K562 (cell line): ENCODE data around the gene ACP4. TPM values are rescaled to one million over a fixed set of nuclear protein-coding genes. Genes with fewer than 3 reads are reported as not detected.

Experiments used
- BDP1 ChIP-seq: IDR thresholded peaks from 3 replicates; pipeline ENCODE4 v1.6.1; 2011; ENCODE audit not compliant: insufficient read length, insufficient read depth
- CBX3 ChIP-seq, 2 experiments: IDR thresholded peaks; 1 replicate in 1 of 2; 2 replicates in 1 of 2; pipeline ENCODE4 v1.6.1; 2012; ENCODE audit warnings: inconsistent platforms in 2 of 2, low read length in 2 of 2, borderline replicate concordance in 1 of 2, control low read depth in 1 of 2
- CTBP1 ChIP-seq: fragments of 450-650 bp; IDR thresholded peaks from 2 replicates; pipeline ENCODE4 v1.6.1; 2016; ENCODE audit warnings: borderline replicate concordance
- EWSR1 ChIP-seq: fragments of 450-650 bp; IDR thresholded peaks from 2 replicates; pipeline ENCODE4 v1.6.1; 2018; ENCODE audit warnings: borderline replicate concordance, mild to moderate bottlenecking, low read depth, moderate library complexity; ENCODE audit not compliant: partially characterized antibody
- FOS ChIP-seq: IDR thresholded peaks from 3 replicates; pipeline ENCODE4 v1.6.1; 2011; ENCODE audit not compliant: insufficient read length; ENCODE audit errors: extremely low read depth
- OTX1 ChIP-seq: fragments of 450-650 bp; formaldehyde crosslinking; IDR thresholded peaks from 2 replicates; pipeline ENCODE4 v1.4.0; 2022; ENCODE audit warnings: mild to moderate bottlenecking
- POLR2A ChIP-seq: fragments of 450-650 bp; conservative IDR thresholded peaks from 2 replicates; pipeline ENCODE4 v1.6.1; 2016
- POLR2AphosphoS5 ChIP-seq: IDR thresholded peaks from 2 replicates; pipeline ENCODE4 v1.6.1; 2011; ENCODE audit warnings: mild to moderate bottlenecking, low read depth, low read length, moderate library complexity; ENCODE audit not compliant: control insufficient read depth, insufficient read depth
- POLR2G ChIP-seq: fragments of 200-400 bp; formaldehyde crosslinking; IDR thresholded peaks from 2 replicates; pipeline ENCODE4 v1.6.1; 2017; ENCODE audit warnings: low read depth, mild to moderate bottlenecking, antibody characterized with exemption, low read length, moderate library complexity
- THRB ChIP-seq: fragments of 450-650 bp; formaldehyde crosslinking; conservative IDR thresholded peaks from 2 replicates; pipeline ENCODE4 v1.4.0; 2022; ENCODE audit warnings: mild to moderate bottlenecking, missing genetic modification characterization
- VEZF1 ChIP-seq: fragments of 200-800 bp; sonication (Bioruptor generic); IDR thresholded peaks from 2 replicates; pipeline ENCODE4 v1.6.1; 2017; ENCODE audit warnings: missing genetic modification characterization, missing compliant biosample characterization
- ZEB2 ChIP-seq: fragments of 450-650 bp; IDR thresholded peaks from 2 replicates; pipeline ENCODE4 v1.6.1; 2016
- ZFP30 ChIP-seq: fragments of 250-450 bp; sonication (Bioruptor Pico); IDR thresholded peaks from 2 replicates; pipeline ENCODE4 v1.8.0; 2022; ENCODE audit warnings: moderate library complexity, mild to moderate bottlenecking, inconsistent platforms, borderline replicate concordance
- ZNF586 ChIP-seq: fragments of 450-650 bp; formaldehyde crosslinking; conservative IDR thresholded peaks from 2 replicates; pipeline ENCODE4 v1.4.0; 2020; ENCODE audit warnings: mild to moderate bottlenecking, moderate library complexity
- ZNF589 ChIP-seq: fragments of 200-800 bp; sonication (Bioruptor generic); IDR thresholded peaks from 2 replicates; pipeline ENCODE4 v1.6.1; 2016; ENCODE audit warnings: low read depth, missing genetic modification characterization, missing compliant biosample characterization
- ZNF707 ChIP-seq: fragments of 250-450 bp; sonication (Bioruptor Pico); conservative IDR thresholded peaks from 2 replicates; pipeline ENCODE4 v1.8.0; 2022; ENCODE audit warnings: inconsistent platforms, mild to moderate bottlenecking, moderate library complexity
- ZNF717 ChIP-seq: fragments of 250-450 bp; sonication (Bioruptor Pico); IDR thresholded peaks from 2 replicates; pipeline ENCODE4 v1.5.0; 2021
- ZZZ3 ChIP-seq: fragments of 450-650 bp; IDR thresholded peaks from 2 replicates; pipeline ENCODE4 v1.6.1; 2016; ENCODE audit warnings: antibody characterized with exemption, mild to moderate bottlenecking, moderate library complexity
- polyA plus RNA-seq, 8 experiments: library from polyadenylated mRNA; depleted of rRNA in 4 of 8; stranded (reverse) in 5 of 8; unstranded in 3 of 8; fragments of >200 nt; fragmentation: Nextera tagmentation in 2 of 8; fragmentation: Illumina TruSeq in 1 of 8; extraction: Ambion mirVana in 2 of 8; extraction: Trizol in 1 of 8; gene quantifications; 2 replicates each; pipeline versions ENCODE4 v1.2.1 to v1.2.3, GENCODE V29; 2011 to 2014; ENCODE audit warnings: inconsistent platforms in 1 of 8, missing spikeins in 1 of 8
- total RNA-seq, 7 experiments: library from RNA; depleted of rRNA in 6 of 7; stranded (reverse); fragments of >200 nt in 6 of 7; fragmentation: Illumina TruSeq in 2 of 7; extraction: Trizol in 2 of 7; gene quantifications; 2 replicates each; pipeline versions ENCODE4 v1.2.1 to v1.2.3, GENCODE V29; 2011 to 2021; ENCODE audit warnings: low replicate concordance in 1 of 7
- TF ChIP-seq, protein P1 (sequence below): fragments of 250-450 bp; sonication (Bioruptor Pico); IDR thresholded peaks from 2 replicates; pipeline ENCODE4 v1.4.0; 2020; ENCODE audit warnings: mild to moderate bottlenecking, moderate library complexity
- TF ChIP-seq, protein P2 (sequence below): sonication (generic); formaldehyde crosslinking; IDR thresholded peaks from 2 replicates; pipeline ENCODE4 v1.4.0; 2020; ENCODE audit warnings: mild to moderate bottlenecking, missing genetic modification reagents

Gene ACP4
- total and polyA plus RNA-seq, 9 of the 15 experiments (the other 6 are each of a cell fraction or from before 2014, with no cell fraction given), result not detected

DNA sequence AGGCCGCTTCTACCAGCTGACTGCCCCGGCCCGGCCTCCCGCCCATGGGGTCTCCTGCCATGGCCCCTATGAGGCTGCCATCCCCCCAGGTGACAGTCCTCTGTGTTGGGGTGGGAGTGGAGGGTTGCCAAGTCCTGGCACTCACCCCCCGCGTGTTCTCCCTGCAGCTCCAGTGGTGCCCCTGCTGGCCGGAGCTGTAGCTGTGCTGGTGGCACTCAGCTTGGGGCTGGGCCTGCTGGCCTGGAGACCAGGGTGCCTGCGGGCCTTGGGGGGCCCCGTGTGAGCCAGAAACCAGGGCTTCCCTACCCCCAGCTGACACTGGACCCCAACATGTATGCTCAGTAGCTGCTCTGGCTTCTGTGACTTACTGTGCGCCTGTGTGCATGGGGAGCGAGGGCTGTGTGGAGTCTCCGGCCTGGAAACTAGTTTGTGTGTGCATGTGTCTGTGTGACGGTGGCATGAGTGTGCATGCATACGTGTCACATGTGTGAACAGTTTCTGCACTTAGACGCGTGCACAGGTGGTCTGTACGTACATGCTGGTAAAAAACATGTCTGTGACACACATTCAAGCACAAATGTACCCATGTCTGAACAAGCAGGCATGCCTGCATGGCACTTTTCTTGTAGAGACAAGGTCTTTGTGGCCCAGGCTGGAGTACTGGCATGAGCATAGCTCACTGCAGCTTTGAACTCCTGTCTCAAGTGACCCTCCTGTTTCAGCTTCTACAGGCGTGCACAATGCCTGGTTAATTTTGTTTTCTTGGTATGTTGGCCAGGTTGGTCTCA is 4.9 kb downstream of the ACP4 start (continued):
- TF ChIP-seq THRB (CRISPR knock-in tag) (peak; percentile 77; the same call in 1 of the 2 replicates), EWSR1 (peak; percentile 76), POLR2AphosphoS5 (peak; percentile 37; the same call in 1 of the 2 replicates), POLR2G (peak; percentile 98), OTX1 (no peak), ZNF586 (CRISPR knock-in tag) (no peak), ZNF717 (0 out of 2 replicates have a peak, but pooled peaks have one; percentile 16), ZEB2 (no peak), ZNF589 (CRISPR knock-in tag) (no peak), FOS (no peak), CBX3 (IDR thresholded peaks at IDR 0.05; ENCODE audit: borderline replicate concordance in 1 of 2, low read length in 2 of 2) (no peak), POLR2A (peak; percentile 82), ZFP30 (CRISPR knock-in tag) (no peak), ZZZ3 (no peak), VEZF1 (CRISPR knock-in tag) (peak; percentile 42; the same call in 1 of the 2 replicates), CTBP1 (no peak), ZNF707 (CRISPR knock-in tag) (no peak), BDP1 (no peak)
- TF ChIP-seq, protein P1, sequence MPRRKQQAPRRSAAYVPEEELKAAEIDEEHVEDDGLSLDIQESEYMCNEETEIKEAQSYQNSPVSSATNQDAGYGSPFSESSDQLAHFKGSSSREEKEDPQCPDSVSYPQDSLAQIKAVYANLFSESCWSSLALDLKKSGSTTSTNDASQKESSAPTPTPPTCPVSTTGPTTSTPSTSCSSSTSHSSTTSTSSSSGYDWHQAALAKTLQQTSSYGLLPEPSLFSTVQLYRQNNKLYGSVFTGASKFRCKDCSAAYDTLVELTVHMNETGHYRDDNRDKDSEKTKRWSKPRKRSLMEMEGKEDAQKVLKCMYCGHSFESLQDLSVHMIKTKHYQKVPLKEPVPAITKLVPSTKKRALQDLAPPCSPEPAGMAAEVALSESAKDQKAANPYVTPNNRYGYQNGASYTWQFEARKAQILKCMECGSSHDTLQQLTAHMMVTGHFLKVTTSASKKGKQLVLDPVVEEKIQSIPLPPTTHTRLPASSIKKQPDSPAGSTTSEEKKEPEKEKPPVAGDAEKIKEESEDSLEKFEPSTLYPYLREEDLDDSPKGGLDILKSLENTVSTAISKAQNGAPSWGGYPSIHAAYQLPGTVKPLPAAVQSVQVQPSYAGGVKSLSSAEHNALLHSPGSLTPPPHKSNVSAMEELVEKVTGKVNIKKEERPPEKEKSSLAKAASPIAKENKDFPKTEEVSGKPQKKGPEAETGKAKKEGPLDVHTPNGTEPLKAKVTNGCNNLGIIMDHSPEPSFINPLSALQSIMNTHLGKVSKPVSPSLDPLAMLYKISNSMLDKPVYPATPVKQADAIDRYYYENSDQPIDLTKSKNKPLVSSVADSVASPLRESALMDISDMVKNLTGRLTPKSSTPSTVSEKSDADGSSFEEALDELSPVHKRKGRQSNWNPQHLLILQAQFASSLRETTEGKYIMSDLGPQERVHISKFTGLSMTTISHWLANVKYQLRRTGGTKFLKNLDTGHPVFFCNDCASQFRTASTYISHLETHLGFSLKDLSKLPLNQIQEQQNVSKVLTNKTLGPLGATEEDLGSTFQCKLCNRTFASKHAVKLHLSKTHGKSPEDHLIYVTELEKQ (CRISPR knock-in tag), result no peak
- TF ChIP-seq, protein P2, sequence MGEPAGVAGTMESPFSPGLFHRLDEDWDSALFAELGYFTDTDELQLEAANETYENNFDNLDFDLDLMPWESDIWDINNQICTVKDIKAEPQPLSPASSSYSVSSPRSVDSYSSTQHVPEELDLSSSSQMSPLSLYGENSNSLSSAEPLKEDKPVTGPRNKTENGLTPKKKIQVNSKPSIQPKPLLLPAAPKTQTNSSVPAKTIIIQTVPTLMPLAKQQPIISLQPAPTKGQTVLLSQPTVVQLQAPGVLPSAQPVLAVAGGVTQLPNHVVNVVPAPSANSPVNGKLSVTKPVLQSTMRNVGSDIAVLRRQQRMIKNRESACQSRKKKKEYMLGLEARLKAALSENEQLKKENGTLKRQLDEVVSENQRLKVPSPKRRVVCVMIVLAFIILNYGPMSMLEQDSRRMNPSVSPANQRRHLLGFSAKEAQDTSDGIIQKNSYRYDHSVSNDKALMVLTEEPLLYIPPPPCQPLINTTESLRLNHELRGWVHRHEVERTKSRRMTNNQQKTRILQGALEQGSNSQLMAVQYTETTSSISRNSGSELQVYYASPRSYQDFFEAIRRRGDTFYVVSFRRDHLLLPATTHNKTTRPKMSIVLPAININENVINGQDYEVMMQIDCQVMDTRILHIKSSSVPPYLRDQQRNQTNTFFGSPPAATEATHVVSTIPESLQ (CRISPR knock-in tag), result 0 out of 2 replicates have a peak, but pooled peaks have one; percentile 47
